AG09319 (cell line): ENCODE results near the gene TRA2B.

Experiments
- DNase-seq: peaks from one replicate; pipeline ENCODE4 v3.0.0-alpha.2; 2010; ENCODE audit warnings: low read depth; ENCODE audit errors: extremely low read depth
- CTCF ChIP-seq: IDR thresholded peaks from 2 replicates; pipeline ENCODE4 v1.5.1; 2011; ENCODE audit warnings: low read depth, mild to moderate bottlenecking, inconsistent platforms, low read length, moderate library complexity

TRA2B gene

GRCh38 chr3:185950728-185951127, 12.9 kb upstream of the TRA2B start:
- TF ChIP-seq CTCF = no peak

GRCh38 chr3:185949515-185949914, 11.7 kb upstream of the TRA2B start:
- no peak for DNase-seq
- no peak for TF ChIP-seq CTCF

More at GRCh38 chr3:185950728-185951127, 12.9 kb upstream of the TRA2B start:
- no peak for DNase-seq

GRCh38 chr3:185948292-185948691, 10.5 kb upstream of the TRA2B start:
- no peak for DNase-seq
- TF ChIP-seq CTCF = no peak

GRCh38 chr3:185943760-185944106, 5.9 kb upstream of the TRA2B start:
- no peak for DNase-seq

GRCh38 chr3:185942907-185943759, 5.3 kb upstream of the TRA2B start:
- no peak; the same call in none of the 2 replicates for TF ChIP-seq CTCF
- DNase-seq = peak; percentile 49

More at GRCh38 chr3:185943760-185944106, 5.9 kb upstream of the TRA2B start:
- TF ChIP-seq CTCF = no peak

GRCh38 chr3:185942396-185942795, 4.6 kb upstream of the TRA2B start:
- no peak for TF ChIP-seq CTCF
- no peak for DNase-seq

GRCh38 chr3:185940951-185941350, 3.1 kb upstream of the TRA2B start:
- DNase-seq = no peak
- no peak for TF ChIP-seq CTCF
